ENCODE measurements around the gene TMOD4. TPM values are rescaled to one million over a fixed set of nuclear protein-coding genes. Genes with fewer than 3 reads are reported as not detected.

The TMOD4 gene
- total RNA-seq, 2 experiments from 2014 or later: 1.4 TPM; not detected in 1

GRCh38 chr1:151142411-151143056 lies 33.2 kb downstream of the TMOD4 start:
- TF ChIP-seq, protein P1, sequence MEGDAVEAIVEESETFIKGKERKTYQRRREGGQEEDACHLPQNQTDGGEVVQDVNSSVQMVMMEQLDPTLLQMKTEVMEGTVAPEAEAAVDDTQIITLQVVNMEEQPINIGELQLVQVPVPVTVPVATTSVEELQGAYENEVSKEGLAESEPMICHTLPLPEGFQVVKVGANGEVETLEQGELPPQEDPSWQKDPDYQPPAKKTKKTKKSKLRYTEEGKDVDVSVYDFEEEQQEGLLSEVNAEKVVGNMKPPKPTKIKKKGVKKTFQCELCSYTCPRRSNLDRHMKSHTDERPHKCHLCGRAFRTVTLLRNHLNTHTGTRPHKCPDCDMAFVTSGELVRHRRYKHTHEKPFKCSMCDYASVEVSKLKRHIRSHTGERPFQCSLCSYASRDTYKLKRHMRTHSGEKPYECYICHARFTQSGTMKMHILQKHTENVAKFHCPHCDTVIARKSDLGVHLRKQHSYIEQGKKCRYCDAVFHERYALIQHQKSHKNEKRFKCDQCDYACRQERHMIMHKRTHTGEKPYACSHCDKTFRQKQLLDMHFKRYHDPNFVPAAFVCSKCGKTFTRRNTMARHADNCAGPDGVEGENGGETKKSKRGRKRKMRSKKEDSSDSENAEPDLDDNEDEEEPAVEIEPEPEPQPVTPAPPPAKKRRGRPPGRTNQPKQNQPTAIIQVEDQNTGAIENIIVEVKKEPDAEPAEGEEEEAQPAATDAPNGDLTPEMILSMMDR (conservative IDR thresholded peaks at IDR 0.05; ENCODE audit: low read length): no peak
- TF ChIP-seq EZH2phosphoT487 (IDR thresholded peaks at IDR 0.05; ENCODE audit: borderline replicate concordance, low read depth, low read length): no peak
- Histone ChIP-seq H3K4me3 (ENCODE audit: low read depth, low read length, poor library complexity, severe bottlenecking) (no peak overlapping the region), H3K4me2 (ENCODE audit: low read length) (peak overlapping the region; percentile 17), H4K20me1 (ENCODE audit: insufficient read depth, low read length) (no peaks in the 10 kb centered on the region), H3K36me3 (ENCODE audit: insufficient read depth, low read length) (no peaks in the 10 kb centered on the region), H3K9me2 (ENCODE audit: insufficient read depth, low read length) (no peaks in the 10 kb centered on the region), H3K4me1 (ENCODE audit: insufficient read depth, low read length, poor library complexity, severe bottlenecking) (peaks cover 37% of the 10 kb centered on the region), H3K27ac (ENCODE audit: low read depth, low read length, poor library complexity, severe bottlenecking) (no peak overlapping the region), H3K79me2 (ENCODE audit: insufficient read depth, low read depth, low read length) (no peaks in the 10 kb centered on the region), H3K9me3 (ENCODE audit: low read length) (no peaks in the 10 kb centered on the region), H2AFZ (ENCODE audit: low read length) (no peak overlapping the region)
- CTCF ChIA-PET (ENCODE audit: unreplicated experiment): no interaction called here
- intact Hi-C loops (cut with micrococcal nuclease; ENCODE audit: unreplicated experiment): no loop called here
- no TSS peak for BruUV-seq (replicated peaks)
- no peak for DNase-seq (ENCODE audit: low spot score)
- POLR2A ChIA-PET: interaction anchor here (0.5 to 1.2 kb wide), 4 partner anchors 16 to 674 kb away, joined by 3 to 5 read pairs (median 3); partner anchors contain the start of gene PSMD4

DNA sequence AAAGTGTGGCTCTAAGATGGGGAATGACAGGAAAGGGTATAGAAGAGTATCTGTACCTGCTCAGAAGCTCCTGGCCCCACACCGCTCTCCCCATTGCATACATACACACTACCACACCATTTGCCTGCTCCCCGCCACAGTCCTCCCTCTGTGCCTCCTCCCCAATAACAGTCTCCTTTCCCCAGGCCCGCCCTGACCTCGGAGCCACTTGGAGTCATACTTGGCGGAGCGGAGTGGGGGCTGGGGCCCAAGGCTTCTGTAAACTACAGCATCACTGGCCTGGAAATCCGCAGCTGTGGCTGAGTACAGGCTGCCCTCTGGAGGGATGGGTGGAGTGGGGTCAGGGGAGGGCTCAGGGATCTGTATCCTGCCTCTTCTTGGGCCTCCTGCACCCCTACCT lies 38.0 kb downstream of the TMOD4 start:
- Histone ChIP-seq H3K9me3 (ENCODE audit: low read length) (no peaks in the 10 kb centered on the region), H3K9me2 (ENCODE audit: insufficient read depth, low read length) (no peaks in the 10 kb centered on the region), H3K4me1 (ENCODE audit: insufficient read depth, low read length, poor library complexity, severe bottlenecking) (peaks cover 7% of the 10 kb centered on the region), H3K4me3 (ENCODE audit: low read depth, low read length, poor library complexity, severe bottlenecking) (no peak overlapping the region), H3K4me2 (ENCODE audit: low read length) (no peak overlapping the region), H3K79me2 (ENCODE audit: insufficient read depth, low read depth, low read length) (no peaks in the 10 kb centered on the region), H4K20me1 (ENCODE audit: insufficient read depth, low read length) (no peaks in the 10 kb centered on the region), H3K36me3 (ENCODE audit: insufficient read depth, low read length) (no peaks in the 10 kb centered on the region), H3K27ac (ENCODE audit: low read depth, low read length, poor library complexity, severe bottlenecking) (no peak overlapping the region), H2AFZ (ENCODE audit: low read length) (no peak overlapping the region)
- no TSS peak for BruUV-seq (replicated peaks)
- TF ChIP-seq, protein P1 (conservative IDR thresholded peaks at IDR 0.05; ENCODE audit: low read length): no peak
- no peak for TF ChIP-seq EZH2phosphoT487 (IDR thresholded peaks at IDR 0.05; ENCODE audit: borderline replicate concordance, low read depth, low read length)
- CTCF ChIA-PET (ENCODE audit: unreplicated experiment): no interaction called here
- POLR2A ChIA-PET: no interaction called here
- no peak for DNase-seq (ENCODE audit: low spot score)
- intact Hi-C loops (cut with micrococcal nuclease; ENCODE audit: unreplicated experiment): no loop called here

Data from OCI-LY7 (cell line).